PC-9 (cell line): ENCODE results near the gene SPRY4. TPM values are rescaled to one million over a fixed set of nuclear protein-coding genes. Genes with fewer than 3 reads are reported as not detected.

Experiments
- BruUV-seq: library from RNA; stranded (reverse); fragments of 400-500 nt; replicated peaks from 2 replicates; lab custom pipeline; 2021; lab: Mats Ljungman, UMichigan
- CTCF ChIA-PET: fragments of 300-600 bp; sonication (Branson Sonifier 250); formaldehyde crosslinking; loops from one replicate; lab custom pipeline; 2022; ENCODE audit warnings: antibody characterized with exemption; lab: Charles Lee
- POLR2A ChIA-PET: fragments of 300-600 bp; sonication (Branson Sonifier 250); formaldehyde crosslinking; loops from one replicate; lab custom pipeline; 2022; ENCODE audit warnings: antibody characterized with exemption; ENCODE audit not compliant: unreplicated experiment; lab: Charles Lee
- DNase-seq, 2 experiments: peaks; one replicate each; pipeline versions ENCODE4 v3.0.0 to v3.0.0-alpha.2; 2015 to 2022; ENCODE audit warnings: mixed read lengths in 1 of 2
- H2AFZ ChIP-seq: fragments of 200-600 bp; sonication (generic); 2 replicates; pipeline ENCODE4 v1.8.1; 2017; ENCODE audit warnings: antibody characterized with exemption
- H3F3A ChIP-seq: fragments of 200-600 bp; sonication (generic); 2 replicates; pipeline ENCODE4 v1.8.1; 2017; ENCODE audit warnings: antibody characterized with exemption, mild to moderate bottlenecking, low read depth; ENCODE audit not compliant: insufficient read depth
- H3K27ac ChIP-seq: fragments of 200-600 bp; sonication (generic); 2 replicates; pipeline ENCODE4 v1.6.1; 2016; ENCODE audit warnings: mixed run types
- H3K27me3 ChIP-seq: fragments of 200-600 bp; sonication (generic); 2 replicates; pipeline ENCODE4 v1.6.1; 2016; ENCODE audit warnings: low read depth, mixed run types; ENCODE audit not compliant: insufficient read depth
- H3K36me3 ChIP-seq: fragments of 200-600 bp; sonication (generic); 2 replicates; pipeline ENCODE4 v1.6.1; 2016; ENCODE audit warnings: low read depth, mixed run types
- H3K4me1 ChIP-seq: fragments of 200-600 bp; sonication (generic); replicated peaks from 2 replicates; pipeline ENCODE4 v1.6.1; 2016; ENCODE audit warnings: mixed run types; ENCODE audit not compliant: insufficient read depth
- H3K4me2 ChIP-seq: fragments of 200-600 bp; sonication (generic); 2 replicates; pipeline ENCODE4 v1.6.1; 2017; ENCODE audit warnings: mixed run types
- H3K4me3 ChIP-seq: fragments of 200-600 bp; sonication (generic); 2 replicates; pipeline ENCODE4 v1.6.1; 2016; ENCODE audit warnings: mixed run types
- H3K79me2 ChIP-seq: fragments of 200-600 bp; sonication (generic); 2 replicates; pipeline ENCODE4 v1.6.1; 2017; ENCODE audit warnings: low read depth, mixed run types
- H3K9me2 ChIP-seq: fragments of 200-600 bp; sonication (generic); 2 replicates; pipeline ENCODE4 v1.8.1; 2017; ENCODE audit warnings: mild to moderate bottlenecking; ENCODE audit not compliant: insufficient read depth
- H3K9me3 ChIP-seq: fragments of 200-600 bp; sonication (generic); 2 replicates; pipeline ENCODE4 v1.8.1; 2016; ENCODE audit warnings: low read depth; ENCODE audit not compliant: insufficient read depth
- H4K20me1 ChIP-seq: fragments of 200-600 bp; sonication (generic); 2 replicates; pipeline ENCODE4 v1.8.1; 2017; ENCODE audit not compliant: insufficient read depth
- EZH2 ChIP-seq: fragments of 200-600 bp; sonication (generic); IDR thresholded peaks from 2 replicates; pipeline ENCODE4 v1.8.0; 2017; ENCODE audit warnings: antibody characterized with exemption, low read depth
- intact Hi-C: fragments of 100-400 bp; cut with micrococcal nuclease; formaldehyde crosslinking; loops from one replicate; pipeline ENCODE4 v1.10.0; 2022; ENCODE audit not compliant: unreplicated experiment
- total RNA-seq: library from RNA; stranded (reverse); gene quantifications from 2 replicates; pipeline ENCODE4 v1.2.3, GENCODE V29; 2021
- TF ChIP-seq, protein P1 (sequence below): fragments of 200-600 bp; sonication (generic); conservative IDR thresholded peaks from 2 replicates; pipeline ENCODE4 v1.6.1; 2017; ENCODE audit warnings: mixed run types, antibody characterized with exemption, mild to moderate bottlenecking, moderate library complexity

SPRY4 gene
- total RNA-seq, 1 experiment from 2014 or later: 11.0 TPM

DNA sequence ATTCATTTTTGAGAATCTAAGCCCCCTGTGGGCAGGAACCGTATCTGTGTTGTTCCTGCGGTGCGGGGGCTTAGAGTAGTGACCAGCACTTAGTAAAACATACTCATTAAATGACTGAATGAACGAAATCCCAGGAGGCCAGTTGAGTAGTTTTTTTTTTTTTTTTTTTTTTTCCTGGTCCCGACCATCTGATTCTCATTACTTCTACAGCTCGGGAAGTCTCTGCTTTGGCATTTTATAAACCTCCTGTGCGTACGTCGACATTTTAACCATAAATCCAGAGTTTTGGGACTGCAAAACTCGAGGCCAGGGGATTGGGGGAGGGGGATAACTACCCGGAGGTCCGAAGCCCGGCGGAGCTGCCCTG, 31.5 kb upstream of the SPRY4 start:
- Histone ChIP-seq H3K27me3 (no peaks in the 10 kb centered on the region), H2AFZ (peak overlapping the region; percentile 84), H3K4me2 (peak overlapping the region; percentile 71), H3K79me2 (peaks cover 17% of the 10 kb centered on the region), H3F3A (peaks cover 43% of the 10 kb centered on the region), H4K20me1 (no peaks in the 10 kb centered on the region), H3K4me3 (peak overlapping the region; percentile 65; the same call in 1 of the 2 replicates), H3K9me2 (no peaks in the 10 kb centered on the region), H3K9me3 (no peaks in the 10 kb centered on the region), H3K36me3 (no peaks in the 10 kb centered on the region), H3K27ac (peak overlapping the region; percentile 93), H3K4me1 (peaks cover 63% of the 10 kb centered on the region)
- ChIA-PET POLR2A (interaction anchor here (0.7 kb wide), 1 partner anchor 148 kb away, joined by 11 read pairs; no protein-coding TSS in a partner anchor), CTCF (no interaction called here)
- no peak for DNase-seq
- BruUV-seq: no TSS peak
- TF ChIP-seq, protein P1, sequence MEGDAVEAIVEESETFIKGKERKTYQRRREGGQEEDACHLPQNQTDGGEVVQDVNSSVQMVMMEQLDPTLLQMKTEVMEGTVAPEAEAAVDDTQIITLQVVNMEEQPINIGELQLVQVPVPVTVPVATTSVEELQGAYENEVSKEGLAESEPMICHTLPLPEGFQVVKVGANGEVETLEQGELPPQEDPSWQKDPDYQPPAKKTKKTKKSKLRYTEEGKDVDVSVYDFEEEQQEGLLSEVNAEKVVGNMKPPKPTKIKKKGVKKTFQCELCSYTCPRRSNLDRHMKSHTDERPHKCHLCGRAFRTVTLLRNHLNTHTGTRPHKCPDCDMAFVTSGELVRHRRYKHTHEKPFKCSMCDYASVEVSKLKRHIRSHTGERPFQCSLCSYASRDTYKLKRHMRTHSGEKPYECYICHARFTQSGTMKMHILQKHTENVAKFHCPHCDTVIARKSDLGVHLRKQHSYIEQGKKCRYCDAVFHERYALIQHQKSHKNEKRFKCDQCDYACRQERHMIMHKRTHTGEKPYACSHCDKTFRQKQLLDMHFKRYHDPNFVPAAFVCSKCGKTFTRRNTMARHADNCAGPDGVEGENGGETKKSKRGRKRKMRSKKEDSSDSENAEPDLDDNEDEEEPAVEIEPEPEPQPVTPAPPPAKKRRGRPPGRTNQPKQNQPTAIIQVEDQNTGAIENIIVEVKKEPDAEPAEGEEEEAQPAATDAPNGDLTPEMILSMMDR: no peak
- no peak for TF ChIP-seq EZH2
- intact Hi-C loops: loop anchor here (2.0 kb wide), 3 partner anchors 30 to 204 kb away; no protein-coding TSS in a partner anchor

DNA sequence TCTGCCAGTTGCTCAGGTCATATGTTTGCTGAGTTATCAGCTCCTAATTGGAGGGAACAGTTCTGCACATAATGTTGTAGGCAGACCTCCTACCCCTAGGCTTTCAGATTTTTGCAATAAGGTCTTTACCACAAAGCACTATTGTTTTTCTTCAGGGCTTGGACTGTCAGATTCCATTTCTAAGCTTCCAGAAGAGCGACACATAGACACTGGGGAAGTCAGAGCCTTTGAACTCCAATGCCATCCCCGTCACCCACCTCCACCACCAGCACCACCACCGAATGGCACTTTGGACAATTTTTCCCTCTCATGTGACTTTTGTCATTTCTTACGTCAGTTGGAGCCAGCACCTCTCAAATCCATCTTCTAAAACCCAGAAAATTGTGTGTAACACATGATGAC, 28.3 kb upstream of the SPRY4 start:
- POLR2A ChIA-PET: no interaction called here
- intact Hi-C loops: no loop called here

DNA sequence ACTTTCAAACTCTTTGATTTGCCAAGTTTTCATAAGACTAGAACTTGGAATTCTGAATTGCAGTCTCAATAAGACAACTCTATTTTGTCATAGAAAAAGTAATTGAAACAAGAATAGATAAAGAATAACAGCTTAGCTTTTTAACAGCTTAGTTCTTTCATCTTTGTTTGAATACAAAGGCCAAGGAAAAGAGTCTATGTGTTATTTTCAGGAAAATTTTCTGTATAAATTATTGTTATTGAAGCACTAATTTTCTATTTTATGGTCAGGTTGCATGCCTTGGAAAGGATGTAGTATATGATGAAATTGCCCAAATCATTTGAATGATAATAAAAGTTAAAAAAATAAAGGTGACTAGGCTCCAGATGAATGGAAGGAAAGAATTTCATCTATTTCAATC, 25.2 kb upstream of the SPRY4 start:
- Histone ChIP-seq H2AFZ (no peak overlapping the region), H3K9me2 (no peaks in the 10 kb centered on the region), H3K4me1 (peaks cover 22% of the 10 kb centered on the region), H3K27ac (no peak overlapping the region), H3F3A (peaks cover 21% of the 10 kb centered on the region; the same call in 1 of the 2 replicates), H3K27me3 (no peaks in the 10 kb centered on the region), H4K20me1 (no peaks in the 10 kb centered on the region), H3K4me2 (0 out of 2 replicates have a peak overlapping the region, but pooled peaks have one; percentile 2), H3K79me2 (no peaks in the 10 kb centered on the region), H3K4me3 (no peak overlapping the region), H3K9me3 (peaks cover 8% of the 10 kb centered on the region; the same call in 1 of the 2 replicates), H3K36me3 (peaks cover 11% of the 10 kb centered on the region; the same call in 1 of the 2 replicates)
- ChIA-PET CTCF (no interaction called here), POLR2A (no interaction called here)
- TF ChIP-seq, protein P1: no peak
- TF ChIP-seq EZH2: no peak
- no TSS peak for BruUV-seq
- DNase-seq: no peak
- intact Hi-C loops: no loop called here

More for the DNA sequence above, 28.3 kb upstream of the SPRY4 start:
- peaks cover 32% of the 10 kb centered on the region for H3F3A ChIP-seq
- no peak overlapping the region for H3K4me2 ChIP-seq
- peak in 1 of 2 experiments; percentile 35 for DNase-seq
- CTCF ChIA-PET: no interaction called here
- peaks cover 3% of the 10 kb centered on the region for H3K79me2 ChIP-seq
- H3K27ac ChIP-seq: no peak overlapping the region
- no peaks in the 10 kb centered on the region for H4K20me1 ChIP-seq
- H3K4me1 ChIP-seq: peaks cover 41% of the 10 kb centered on the region
- TF ChIP-seq, protein P1: no peak
- TF ChIP-seq EZH2: no peak
- no TSS peak for BruUV-seq
- no peaks in the 10 kb centered on the region for H3K36me3 ChIP-seq
- H3K9me3 ChIP-seq: no peaks in the 10 kb centered on the region
- no peak overlapping the region for H2AFZ ChIP-seq
- no peak overlapping the region for H3K4me3 ChIP-seq
- no peaks in the 10 kb centered on the region for H3K9me2 ChIP-seq
- H3K27me3 ChIP-seq: no peaks in the 10 kb centered on the region
